Colonic mucosa (tissue), 4 donors: Measurements from ENCODE around the gene SCML2. TPM values are rescaled to one million over a fixed set of nuclear protein-coding genes. Genes with fewer than 3 reads are reported as not detected.
"Not testable (repeated sequence)": the region's sequence is repeated elsewhere in the genome, so short reads cannot be mapped to it uniquely, and the experiment has no call there.

Experiments
- DNase-seq: peaks from one replicate; pipeline ENCODE4 v3.0.0-alpha.2; 2020
- H3K27ac ChIP-seq: fragments of 200-600 bp; one replicate; pipeline ENCODE4 v1.8.0; 2021
- H3K27me3 ChIP-seq: fragments of 200-600 bp; one replicate; pipeline ENCODE4 v1.8.0; 2021
- H3K36me3 ChIP-seq: fragments of 200-600 bp; one replicate; pipeline ENCODE4 v1.8.0; 2021
- H3K4me1 ChIP-seq: fragments of 200-600 bp; one replicate; pipeline ENCODE4 v1.8.0; 2021; ENCODE audit warnings: mild to moderate bottlenecking
- H3K4me3 ChIP-seq: fragments of 200-600 bp; one replicate; pipeline ENCODE4 v1.8.0; 2021
- H3K9ac ChIP-seq, 2 donors: one replicate each; pipeline ENCODE4 v1.7.0; 2013; ENCODE audit warnings: control low read depth in 2 of 2, low read depth in 2 of 2, low read length in 2 of 2
- H3K9me3 ChIP-seq: fragments of 200-600 bp; one replicate; pipeline ENCODE4 v1.8.0; 2021
- CTCF ChIP-seq: fragments of 200-600 bp; IDR thresholded peaks from one replicate; pipeline ENCODE4 v1.8.0; 2022; ENCODE audit warnings: antibody characterized with exemption, mild to moderate bottlenecking
- intact Hi-C: fragments of 100-400 bp; cut with DNase I; formaldehyde crosslinking; loops from one replicate; pipeline ENCODE4 v1.14.1; 2022
- total RNA-seq, 2 donors: library from RNA; stranded (reverse); fragmentation: NEBNext Ultra II Directional in 1 of 2; extraction: Animal tissue kit (Norgen Biotek cat#: 25700) in 1 of 2; gene quantifications; one replicate each; pipeline ENCODE4 v1.2.1, GENCODE V29; 2021
- donor health status: healthy.
- donor health status: DM: no; HTN: no; CAD: no.
- donor health status: DM: no; HTN: no; CAD: no.

SCML2 gene
- total RNA-seq, 2 donors from 2014 or later = 1.2 to 2.5 TPM

- Histone ChIP-seq H3K9ac (no peak overlapping the region), H3K4me3 (no peak overlapping the region), H3K36me3 (no peaks in the 10 kb centered on the region), H3K27me3 (no peaks in the 10 kb centered on the region), H3K27ac (no peak overlapping the region), H3K4me1 (no peaks in the 10 kb centered on the region), H3K9me3 (no peaks in the 10 kb centered on the region)
- intact Hi-C loops = no loop called here
- no peak for DNase-seq
- no peak for TF ChIP-seq CTCF
These were observed 83.2 kb downstream of the SCML2 start for GRCh38 chrX:18271309-18271708.

DNA sequence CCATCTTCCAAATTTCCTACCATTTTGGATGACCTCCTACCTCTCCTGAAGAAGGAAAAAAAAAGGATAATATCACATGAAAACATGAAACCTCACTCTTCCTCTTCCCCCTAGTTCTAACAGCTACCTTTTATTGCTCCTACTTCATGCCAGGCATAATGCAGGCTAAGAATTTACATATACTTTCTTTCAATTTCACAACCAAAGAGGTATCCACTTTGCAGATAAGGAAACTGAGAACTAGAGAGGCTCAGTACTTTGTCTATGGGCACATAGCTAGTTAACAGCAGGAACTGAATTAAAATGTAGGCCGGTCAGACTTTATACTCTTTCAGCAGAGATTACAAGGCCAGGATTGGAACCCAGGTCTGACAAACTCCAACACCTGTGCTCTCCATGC is 99.4 kb downstream of the SCML2 start:
- H3K27ac ChIP-seq = no peak overlapping the region
- intact Hi-C loops = no loop called here
- no peaks in the 10 kb centered on the region for H3K36me3 ChIP-seq
- H3K27me3 ChIP-seq = no peaks in the 10 kb centered on the region
- DNase-seq = no peak
- H3K4me1 ChIP-seq = no peaks in the 10 kb centered on the region
- H3K4me3 ChIP-seq = no peak overlapping the region
- no peak overlapping the region for H3K9ac ChIP-seq
- no peaks in the 10 kb centered on the region for H3K9me3 ChIP-seq
- TF ChIP-seq CTCF = no peak

DNA sequence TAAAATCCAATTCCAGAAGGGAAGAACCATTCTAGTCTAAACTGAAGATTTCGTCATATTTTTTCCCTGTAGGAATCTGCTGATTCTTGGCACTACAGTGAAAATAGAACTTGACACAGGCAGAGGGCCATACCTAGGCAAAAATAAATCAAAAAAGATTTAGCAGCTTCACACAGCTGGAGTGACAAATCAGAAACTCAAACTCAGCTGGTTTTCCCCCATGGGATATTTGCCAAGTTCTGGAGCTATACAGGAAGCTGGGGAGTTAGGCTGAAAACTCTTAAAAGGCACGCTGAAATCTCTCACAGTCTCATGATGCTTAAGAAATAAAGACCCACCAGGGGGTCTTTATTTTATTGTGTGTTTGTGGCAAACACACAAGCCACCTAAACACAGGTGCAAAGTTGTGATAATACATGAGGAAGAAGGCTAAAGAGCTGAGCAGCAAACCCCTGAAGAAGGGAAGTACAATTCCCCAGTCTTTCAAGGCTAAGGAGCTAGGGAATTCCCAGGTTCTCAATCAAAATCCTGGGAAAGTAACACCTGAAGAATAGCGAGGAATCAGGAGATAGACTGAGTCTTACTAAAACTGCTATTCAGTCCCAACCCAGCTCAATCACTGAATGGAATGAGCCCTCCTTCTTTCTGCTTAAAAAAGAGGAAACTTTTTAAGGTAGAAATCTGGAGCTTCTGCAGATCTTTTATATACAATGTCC is 101.7 kb downstream of the SCML2 start:
- H3K4me1 ChIP-seq = no peaks in the 10 kb centered on the region
- no peak overlapping the region for H3K27ac ChIP-seq
- H3K27me3 ChIP-seq = no peaks in the 10 kb centered on the region
- no peak overlapping the region for H3K4me3 ChIP-seq
- H3K9ac ChIP-seq = no peak overlapping the region
- no peaks in the 10 kb centered on the region for H3K36me3 ChIP-seq
- no peak for DNase-seq
- intact Hi-C loops = no loop called here
- H3K9me3 ChIP-seq = no peaks in the 10 kb centered on the region
- no peak for TF ChIP-seq CTCF

- H3K4me3 ChIP-seq, DNase-seq, H3K27ac ChIP-seq, H3K4me1 ChIP-seq, H3K36me3 ChIP-seq, H3K27me3 ChIP-seq, intact Hi-C loops, H3K9me3 ChIP-seq, H3K9ac ChIP-seq: not testable (repeated sequence)
These were observed 124.8 kb downstream of the SCML2 start for GRCh38 chrX:18229646-18230045.

DNA sequence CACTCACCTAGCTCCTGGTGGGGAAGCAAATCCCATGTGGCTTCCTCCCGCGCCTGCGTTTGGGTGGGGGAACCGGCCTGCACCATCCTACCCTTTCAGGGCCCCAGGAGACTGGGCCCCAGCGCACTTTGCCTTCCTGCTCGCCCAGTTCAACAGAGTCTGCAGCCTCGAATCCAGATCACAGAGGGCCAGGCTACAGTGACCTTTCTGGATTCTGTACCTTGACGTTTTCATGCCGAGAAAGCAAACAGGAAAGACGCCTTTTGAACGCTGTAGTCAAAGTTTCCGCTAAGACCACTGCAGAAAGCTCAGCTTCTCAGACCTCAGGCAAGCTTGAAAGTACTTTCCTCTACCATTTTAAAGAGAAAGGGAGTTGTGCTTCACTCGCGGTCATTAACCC is 126.4 kb downstream of the SCML2 start:
- Histone ChIP-seq H3K4me3 (no peak overlapping the region), H3K9ac (no peak overlapping the region), H3K27ac (no peak overlapping the region), H3K4me1 (no peaks in the 10 kb centered on the region), H3K27me3 (no peaks in the 10 kb centered on the region), H3K36me3 (no peaks in the 10 kb centered on the region), H3K9me3 (no peaks in the 10 kb centered on the region)
- intact Hi-C loops = no loop called here
- no peak for TF ChIP-seq CTCF
- DNase-seq = no peak

DNA sequence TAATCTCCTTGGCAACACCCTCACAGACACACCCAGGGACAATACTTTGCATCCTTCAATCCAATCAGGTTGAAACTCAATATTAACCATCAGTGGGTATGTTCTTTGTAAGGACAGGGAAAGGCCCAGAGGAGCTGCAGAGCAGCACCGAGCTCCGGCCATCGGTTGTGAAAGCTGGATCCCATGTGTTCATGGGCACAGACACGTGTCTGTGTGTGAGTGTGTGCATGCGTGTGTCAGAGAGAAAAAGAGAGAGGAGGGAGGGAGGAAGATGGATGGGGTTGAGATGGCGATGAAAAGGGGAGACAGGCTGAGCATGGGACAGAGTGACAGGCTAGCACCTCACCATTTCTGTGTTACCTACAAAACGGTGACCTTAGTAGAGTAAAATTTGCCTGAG is 127.0 kb downstream of the SCML2 start:
- Histone ChIP-seq H3K36me3 (no peaks in the 10 kb centered on the region), H3K4me1 (no peaks in the 10 kb centered on the region), H3K4me3 (no peak overlapping the region), H3K27me3 (no peaks in the 10 kb centered on the region), H3K9me3 (no peaks in the 10 kb centered on the region), H3K27ac (no peak overlapping the region), H3K9ac (no peak overlapping the region)
- no peak for DNase-seq
- no peak for TF ChIP-seq CTCF
- intact Hi-C loops = no loop called here
